Spleen (tissue), 7 donors: ENCODE data around the gene CFI.

Experiments
- CTCF ChIP-seq, 11 experiments: fragments of 200-600 bp in 7 of 11; fragments of 450-650 bp in 4 of 11; sonication (generic) in 4 of 11; IDR thresholded peaks in 8 of 11; conservative IDR thresholded peaks in 3 of 11; 1 replicate in 7 of 11; 2 replicates in 4 of 11; pipeline versions ENCODE4 v1.4.0 to v1.8.0; 2016 to 2021; ENCODE audit warnings: antibody characterized with exemption in 11 of 11, inconsistent platforms in 4 of 11, mild to moderate bottlenecking in 1 of 11
- POLR2A ChIP-seq, 3 donors: fragments of 450-650 bp; IDR thresholded peaks; one replicate each; pipeline ENCODE4 v1.5.1; 2017; ENCODE audit warnings: antibody characterized with exemption in 3 of 3, mild to moderate bottlenecking in 1 of 3
- POLR2AphosphoS5 ChIP-seq, 3 donors: sonication (generic); formaldehyde crosslinking; IDR thresholded peaks; one replicate each; pipeline ENCODE4 v1.5.1; 2017; ENCODE audit warnings: antibody characterized with exemption in 3 of 3
- donor health status: DM: no; HTN: no; CAD: no; lungs with moderate emphysema.
- donor health status: DM: no; HTN: no; CAD: no.
- donor health status: DM: no; HTN: no; CAD: no.

- no peak for TF ChIP-seq CTCF (IDR thresholded peaks at IDR 0.05 in 8 of 11, conservative IDR thresholded peaks at IDR 0.05 in 3 of 11)
- TF ChIP-seq POLR2AphosphoS5 (IDR thresholded peaks at IDR 0.05) = no peak
- TF ChIP-seq POLR2A (IDR thresholded peaks at IDR 0.05) = no peak
Observed at GRCh38 chr4:109820563-109820962, 18.8 kb upstream of the CFI start.
